ENCODE measurements around the gene SHMT2.

DNA sequence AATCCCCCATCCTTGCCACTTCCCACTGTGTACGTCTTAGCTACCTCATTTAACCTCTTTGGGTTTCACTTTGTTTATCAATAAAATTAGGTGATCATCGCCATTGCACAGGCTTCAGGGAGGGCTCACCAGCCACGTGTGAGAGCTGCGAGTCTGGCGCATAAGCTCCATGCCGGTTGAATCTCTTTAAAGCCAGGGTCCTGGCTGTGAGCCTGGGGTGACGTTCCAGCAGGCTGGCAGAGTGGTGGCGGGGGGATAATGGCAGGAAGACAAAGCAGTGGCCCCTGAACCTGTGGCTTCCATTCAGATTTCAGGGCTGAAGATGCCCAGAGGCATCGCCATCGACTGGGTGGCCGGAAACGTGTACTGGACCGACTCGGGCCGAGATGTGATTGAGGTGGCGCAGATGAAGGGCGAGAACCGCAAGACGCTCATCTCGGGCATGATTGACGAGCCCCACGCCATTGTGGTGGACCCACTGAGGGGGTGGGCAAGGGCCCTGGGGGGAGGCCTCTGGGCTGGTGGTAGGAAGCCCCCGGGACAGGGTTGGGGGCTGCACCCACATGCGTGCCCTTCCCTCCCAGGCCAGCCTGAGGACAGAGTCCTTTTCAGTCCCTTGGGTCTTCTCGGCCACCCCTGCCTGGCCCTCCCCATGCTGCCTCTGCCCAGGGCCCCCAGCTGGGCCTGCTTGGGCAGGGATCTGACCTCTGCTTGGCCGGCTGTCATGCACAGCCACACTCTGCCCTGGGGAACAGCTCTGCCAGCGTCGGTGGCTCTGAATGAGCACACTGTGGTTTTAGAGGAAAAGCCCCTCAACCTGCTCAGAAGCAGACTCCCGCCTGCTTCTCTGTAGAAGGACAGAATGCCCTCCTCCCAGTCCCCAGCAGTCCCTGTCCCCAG lies 21.5 kb upstream of the SHMT2 start:
- TF ChIP-seq, protein P1, sequence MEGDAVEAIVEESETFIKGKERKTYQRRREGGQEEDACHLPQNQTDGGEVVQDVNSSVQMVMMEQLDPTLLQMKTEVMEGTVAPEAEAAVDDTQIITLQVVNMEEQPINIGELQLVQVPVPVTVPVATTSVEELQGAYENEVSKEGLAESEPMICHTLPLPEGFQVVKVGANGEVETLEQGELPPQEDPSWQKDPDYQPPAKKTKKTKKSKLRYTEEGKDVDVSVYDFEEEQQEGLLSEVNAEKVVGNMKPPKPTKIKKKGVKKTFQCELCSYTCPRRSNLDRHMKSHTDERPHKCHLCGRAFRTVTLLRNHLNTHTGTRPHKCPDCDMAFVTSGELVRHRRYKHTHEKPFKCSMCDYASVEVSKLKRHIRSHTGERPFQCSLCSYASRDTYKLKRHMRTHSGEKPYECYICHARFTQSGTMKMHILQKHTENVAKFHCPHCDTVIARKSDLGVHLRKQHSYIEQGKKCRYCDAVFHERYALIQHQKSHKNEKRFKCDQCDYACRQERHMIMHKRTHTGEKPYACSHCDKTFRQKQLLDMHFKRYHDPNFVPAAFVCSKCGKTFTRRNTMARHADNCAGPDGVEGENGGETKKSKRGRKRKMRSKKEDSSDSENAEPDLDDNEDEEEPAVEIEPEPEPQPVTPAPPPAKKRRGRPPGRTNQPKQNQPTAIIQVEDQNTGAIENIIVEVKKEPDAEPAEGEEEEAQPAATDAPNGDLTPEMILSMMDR (IDR thresholded peaks at IDR 0.05; ENCODE audit: insufficient read depth, low read depth, low read length), result no peak
- TF ChIP-seq EZH2 (IDR thresholded peaks at IDR 0.05; ENCODE audit: insufficient read depth, low read length), result no peak
